ENCODE measurements around the gene AUNIP.

The AUNIP gene

DNA sequence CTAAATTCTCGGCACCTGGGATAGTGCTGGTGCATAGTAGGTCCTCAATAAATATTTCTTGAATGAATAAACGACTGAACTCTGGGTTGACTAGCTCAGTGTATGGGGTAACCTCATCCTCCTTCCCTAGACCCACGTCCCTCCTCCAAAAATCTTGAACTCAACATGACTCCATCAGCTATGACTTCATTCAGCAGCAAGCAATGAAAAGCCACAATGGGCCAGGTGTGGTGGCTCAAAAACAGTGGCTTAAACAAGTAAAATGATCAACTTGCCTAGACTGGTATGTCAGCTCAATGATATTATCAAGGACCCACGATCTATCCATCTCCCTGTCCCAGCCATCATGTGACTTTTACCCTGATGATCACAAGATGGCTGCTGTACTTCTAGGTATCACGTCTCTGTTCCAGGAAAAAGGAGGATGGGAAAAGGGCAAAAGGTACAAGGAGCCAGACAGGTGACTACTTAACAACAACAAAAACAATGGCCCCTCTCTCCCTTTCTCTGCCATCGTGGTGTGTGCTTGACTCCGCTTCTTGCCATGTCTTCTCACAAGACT is 29.2 kb upstream of the AUNIP start:
- no peak for DNase-seq (ENCODE audit: low read depth)

- DNase-seq (ENCODE audit: low read depth) = no peak
Observed at GRCh38 chr1:25885602-25886001, 26.3 kb upstream of the AUNIP start.

GRCh38 chr1:25881266-25881665 is 22.0 kb upstream of the AUNIP start:
- no peak for DNase-seq (ENCODE audit: low read depth)

GRCh38 chr1:25880518-25880917 is 21.3 kb upstream of the AUNIP start:
- DNase-seq (ENCODE audit: low read depth) = no peak

DNA sequence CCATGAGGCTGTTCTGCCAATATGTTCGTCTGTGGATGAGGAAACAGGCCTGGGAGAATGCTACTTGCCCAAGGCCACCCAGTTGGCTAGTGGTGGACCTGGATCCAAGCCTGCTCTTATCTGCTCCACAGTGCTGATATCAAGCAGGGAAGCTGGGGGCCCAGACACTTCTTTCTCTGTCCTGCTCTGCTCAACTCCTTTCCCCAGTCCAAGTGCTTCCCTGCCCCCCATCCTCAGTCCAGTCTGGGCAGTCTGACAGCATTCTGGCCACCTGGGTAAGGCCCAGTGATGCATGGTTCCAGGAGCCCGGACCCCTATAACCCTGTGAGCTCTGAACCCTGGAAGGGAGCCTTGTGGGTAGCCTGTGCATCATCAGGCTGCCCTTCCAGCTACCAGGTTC is 20.4 kb upstream of the AUNIP start:
- no peak for DNase-seq (ENCODE audit: low read depth)

DNA sequence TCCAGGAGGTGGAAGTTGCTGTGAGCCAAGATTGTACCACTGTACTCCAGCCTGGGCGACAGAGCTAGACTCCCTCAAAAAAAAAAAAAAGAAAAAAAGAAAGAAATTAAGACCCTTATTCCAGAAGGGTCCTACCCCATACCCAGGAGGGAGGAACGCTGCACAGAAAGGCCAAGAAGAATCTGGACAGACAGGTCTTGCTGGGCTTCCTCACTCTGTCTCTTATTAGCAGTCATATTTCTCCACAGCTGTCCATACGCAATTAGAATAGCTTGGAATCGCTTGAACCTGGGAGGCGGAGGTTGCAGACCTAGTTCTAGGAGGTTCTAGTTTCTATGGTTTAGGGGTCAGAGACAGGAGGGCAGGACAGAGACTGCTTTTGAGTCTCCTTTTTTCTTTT is 19.4 kb upstream of the AUNIP start:
- no peak for DNase-seq (ENCODE audit: low read depth)

DNA sequence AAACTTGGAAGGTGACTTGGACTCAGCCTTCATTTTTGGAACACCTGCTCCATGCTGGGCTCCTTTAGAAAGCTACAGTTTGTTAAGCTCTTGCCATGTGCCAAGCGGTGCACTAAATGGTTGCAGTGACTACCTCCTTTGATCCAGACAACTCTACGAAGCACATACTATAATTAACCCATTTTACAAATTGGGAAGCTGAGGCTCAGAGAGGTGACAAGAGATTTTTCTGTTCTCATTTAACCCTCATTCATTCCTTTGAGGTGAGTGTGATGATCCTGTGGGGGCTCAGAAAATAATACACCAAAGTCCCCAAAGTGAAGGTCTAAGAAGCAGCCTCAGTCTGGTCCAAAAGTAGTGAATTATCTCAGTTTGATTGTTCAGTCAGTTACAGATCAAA is 17.9 kb upstream of the AUNIP start:
- DNase-seq (ENCODE audit: low read depth) = no peak

- no peak for DNase-seq (ENCODE audit: low read depth)
Observed at GRCh38 chr1:25876693-25877077, 17.4 kb upstream of the AUNIP start.

GRCh38 chr1:25875856-25876692 is 16.8 kb upstream of the AUNIP start:
- DNase-seq (ENCODE audit: low read depth) = no peak

GRCh38 chr1:25875154-25875855 is 16.0 kb upstream of the AUNIP start, which contains the start of gene PAQR7:
TSS of gene PAQR7 (minus strand) at chr1:25875708. CDS start at chr1:25863839, 11,869 bp downstream.
- DNase-seq (ENCODE audit: low read depth) = peak; percentile 13

- DNase-seq (ENCODE audit: low read depth) = no peak
Observed at GRCh38 chr1:25874635-25875153, 15.4 kb upstream of the AUNIP start.

DNA sequence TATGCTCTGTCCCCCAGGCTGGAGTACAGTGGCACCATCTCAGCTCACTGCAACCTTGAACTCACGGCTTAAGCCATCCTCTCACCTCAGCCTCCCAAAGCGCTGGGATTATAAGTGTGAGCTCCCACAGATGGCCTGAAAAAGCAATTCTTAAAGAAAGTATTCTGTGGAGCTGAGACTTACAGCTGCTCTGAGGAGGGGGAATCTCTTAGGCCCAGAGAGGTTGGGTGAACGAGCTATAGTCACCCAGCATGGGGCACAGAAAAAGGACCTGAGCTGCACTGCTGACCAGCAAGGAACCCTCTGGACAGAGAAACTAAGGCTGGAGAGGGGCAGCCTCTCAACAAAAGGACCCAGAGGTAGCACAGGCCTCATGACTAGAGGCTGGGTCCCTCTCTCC is 15.0 kb upstream of the AUNIP start:
- no peak for DNase-seq (ENCODE audit: low read depth)

- DNase-seq (ENCODE audit: low read depth) = no peak
Observed at GRCh38 chr1:25873120-25873519, 13.9 kb upstream of the AUNIP start.

DNA sequence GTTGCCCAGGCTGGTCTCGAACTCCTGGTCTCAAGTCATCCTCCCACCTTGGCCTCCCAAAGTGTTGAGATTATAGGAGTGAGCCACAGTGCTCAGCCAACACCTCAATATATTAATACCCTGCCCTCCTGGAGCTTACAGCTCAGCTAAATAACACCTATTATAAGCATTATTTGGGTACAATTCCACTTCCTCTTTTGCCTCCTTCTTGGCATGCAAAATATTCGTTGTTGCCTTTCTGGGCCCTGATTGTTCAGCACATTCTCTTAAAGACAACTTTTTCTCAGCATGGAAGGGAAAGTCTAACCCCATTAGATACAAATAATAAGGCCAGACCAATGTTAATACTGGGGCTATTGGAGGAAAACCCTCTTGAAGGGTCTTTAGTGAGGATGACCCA is 13.5 kb upstream of the AUNIP start:
- DNase-seq (ENCODE audit: low read depth) = no peak

GRCh38 chr1:25871704-25872494 is 12.6 kb upstream of the AUNIP start:
- no peak for DNase-seq (ENCODE audit: low read depth)

DNA sequence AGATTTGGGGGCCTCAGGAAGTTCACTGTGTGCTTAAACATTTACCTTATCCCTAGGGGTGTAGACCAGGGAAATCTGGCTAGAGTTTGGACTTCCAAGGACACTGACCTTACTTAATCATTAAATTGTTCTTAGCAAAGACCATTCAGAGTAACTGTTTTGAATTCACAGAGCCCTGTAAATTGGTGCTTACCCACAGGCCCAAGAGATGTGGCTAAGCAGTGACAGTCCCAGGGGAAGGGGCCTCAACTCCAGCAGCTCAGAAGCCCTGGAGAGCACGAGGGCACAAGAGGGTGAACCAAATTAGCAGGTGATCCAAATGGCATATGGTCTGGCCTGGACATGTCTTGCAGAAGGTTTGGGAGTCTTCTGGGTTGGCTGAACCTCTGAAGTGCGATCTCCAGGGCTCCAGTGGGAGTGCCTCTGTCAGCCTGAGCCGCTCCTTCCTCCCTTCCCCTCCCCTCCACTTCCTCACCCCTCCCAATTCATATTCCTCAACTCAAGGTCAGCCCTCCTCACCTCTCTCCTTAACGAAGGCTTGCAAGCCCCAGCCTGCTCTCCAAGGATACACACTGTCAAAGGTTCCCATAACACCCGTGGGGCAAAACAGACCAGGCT is 11.9 kb upstream of the AUNIP start:
- DNase-seq (ENCODE audit: low read depth) = no peak

GRCh38 chr1:25870614-25871013 is 11.4 kb upstream of the AUNIP start:
- no peak for DNase-seq (ENCODE audit: low read depth)

GRCh38 chr1:25869909-25870606 is 10.8 kb upstream of the AUNIP start:
- no peak for DNase-seq (ENCODE audit: low read depth)

DNA sequence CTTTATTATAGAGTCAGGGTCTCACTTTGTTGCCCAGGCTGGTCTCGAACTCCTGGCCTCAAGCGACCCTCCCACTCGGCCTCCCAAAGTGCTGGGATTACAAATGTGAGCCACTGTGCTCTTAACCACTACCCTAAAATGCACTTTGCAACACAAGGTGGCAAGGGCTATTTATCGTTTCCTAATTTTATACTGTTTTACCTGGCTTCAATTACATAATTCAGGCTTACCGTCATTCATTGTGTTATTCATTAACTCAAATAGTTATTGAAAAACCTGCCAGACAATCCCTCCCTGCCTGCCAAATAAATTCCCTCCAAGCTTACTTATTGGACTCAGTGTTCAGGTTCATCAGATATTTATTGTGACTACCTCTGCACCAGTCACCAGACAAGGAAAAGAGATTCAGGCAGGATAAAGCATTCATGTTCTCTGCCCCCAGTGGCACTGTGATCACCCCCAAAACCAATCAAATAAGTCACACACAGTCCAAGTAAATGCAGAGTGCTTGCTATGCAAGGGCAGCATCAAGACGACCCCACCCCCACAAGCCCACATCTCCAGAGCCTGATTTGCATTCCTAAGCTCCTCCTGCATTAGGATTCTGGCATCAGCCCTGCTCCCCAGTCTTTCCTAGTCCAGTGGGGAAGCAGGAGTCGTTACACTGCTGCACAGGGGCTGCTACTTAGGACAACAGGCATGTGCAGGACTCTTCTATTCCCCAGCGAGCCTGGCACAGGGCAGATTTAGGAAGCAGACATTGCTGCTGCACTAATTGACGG is 8.1 kb upstream of the AUNIP start:
- DNase-seq (ENCODE audit: low read depth) = no peak

DNA sequence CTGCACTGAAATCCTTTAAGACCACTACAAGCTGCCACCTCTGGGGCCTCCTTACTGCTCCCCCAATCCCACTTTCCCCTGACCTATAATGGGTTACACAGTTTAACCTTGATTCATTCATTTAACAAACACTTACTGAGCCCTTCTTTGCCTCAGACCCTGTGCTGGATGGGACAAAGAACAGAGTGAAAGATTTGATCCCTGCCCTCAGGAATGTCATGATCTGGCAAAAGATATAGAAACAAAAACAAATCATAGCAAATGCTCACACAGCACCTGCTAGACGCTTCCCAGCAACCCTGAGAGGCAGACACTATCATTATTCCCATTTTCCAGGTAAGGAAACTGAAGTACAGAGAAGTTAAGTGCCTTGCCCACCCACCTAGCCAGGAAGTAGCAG is 7.0 kb upstream of the AUNIP start:
- DNase-seq (ENCODE audit: low read depth) = no peak
